ENCODE results near the gene AP2B1. TPM values are rescaled to one million over a fixed set of nuclear protein-coding genes. Genes with fewer than 3 reads are reported as not detected.
A peak's percentile ranks its signal among the peaks of the same experiment; 100 is the strongest.

The AP2B1 gene
- total and polyA plus RNA-seq, 4 donors: 8.7 to 55.6 (median 22.3) TPM

- no peak for TF ChIP-seq CTCF (IDR thresholded peaks at IDR 0.05; ENCODE audit: low read depth, low read length, missing input control)
- TF ChIP-seq GABPA (IDR thresholded peaks at IDR 0.05 in 1 of 2, conservative IDR thresholded peaks at IDR 0.05 in 1 of 2): no peak
- TF ChIP-seq FOXA1 (IDR thresholded peaks at IDR 0.05): peak; percentile 7
- no peak for TF ChIP-seq EGR1 (IDR thresholded peaks at IDR 0.05; ENCODE audit: low read depth in 2 of 2)
- no peak for TF ChIP-seq TAF1 (conservative IDR thresholded peaks at IDR 0.05)
- peak; percentile 64 for TF ChIP-seq YY1 (IDR thresholded peaks at IDR 0.05)
- peak; percentile 94 for TF ChIP-seq SP1 (IDR thresholded peaks at IDR 0.05)
Observed at GRCh38 chr17:35716897-35717465, 129.9 kb downstream of the AP2B1 start (continued).

- H3K9ac ChIP-seq (ENCODE audit: low read depth in 1 of 2, low read length in 2 of 2): no peak overlapping the region
- no peak overlapping the region for H3K4me3 ChIP-seq (ENCODE audit: low read depth in 1 of 3, low read length in 3 of 3)
- H3K27me3 ChIP-seq (ENCODE audit: control insufficient read depth in 4 of 4, insufficient read depth in 4 of 4, low read length in 3 of 4): no peaks in the 10 kb centered on the region
- WGBS: 48% methylated on average over 2 of the region's 2 CpGs
- H3K4me1 ChIP-seq (ENCODE audit: control insufficient read depth in 4 of 4, insufficient read depth in 4 of 4, low read length in 3 of 4): peaks cover 0 to 34% (median 28%) of the 10 kb centered on the region in 4 donors
- no peaks in the 10 kb centered on the region for H3K9me3 ChIP-seq (ENCODE audit: control insufficient read depth in 4 of 4, low read length in 3 of 4)
- TF ChIP-seq MAX (IDR thresholded peaks at IDR 0.05) (no peak), REST (IDR thresholded peaks at IDR 0.05) (no peak), FOXA2 (IDR thresholded peaks at IDR 0.05) (no peak), HNF4A (conservative IDR thresholded peaks at IDR 0.05) (no peak), NR2F2 (IDR thresholded peaks at IDR 0.05) (no peak), YY1 (IDR thresholded peaks at IDR 0.05) (no peak), JUND (IDR thresholded peaks at IDR 0.05) (no peak), RXRA (IDR thresholded peaks at IDR 0.05) (no peak), RAD21 (IDR thresholded peaks at IDR 0.05) (no peak), HNF4G (IDR thresholded peaks at IDR 0.05) (no peak)
- peaks cover 0 to 4% (median 2%) of the 10 kb centered on the region in 4 donors for H3K36me3 ChIP-seq (ENCODE audit: control insufficient read depth in 4 of 4, insufficient read depth in 3 of 4, low read depth in 1 of 4, low read length in 3 of 4)
- peak overlapping the region; percentile 26 to 52 for H3K27ac ChIP-seq (ENCODE audit: low read depth in 1 of 2, low read length in 2 of 2)
- no peak for DNase-seq (ENCODE audit: low spot score)
Observed at GRCh38 chr17:35717475-35717874, 130.4 kb downstream of the AP2B1 start.

GRCh38 chr17:35723735-35724134, 136.6 kb downstream of the AP2B1 start:
- Histone ChIP-seq H3K27me3 (ENCODE audit: control insufficient read depth in 4 of 4, insufficient read depth in 4 of 4, low read length in 3 of 4) (no peaks in the 10 kb centered on the region), H3K4me3 (ENCODE audit: low read depth in 1 of 3, low read length in 3 of 3) (no peak overlapping the region)
- no peak for TF ChIP-seq ZBTB33 (IDR thresholded peaks at IDR 0.05)
- no peak for TF ChIP-seq HNF4A (conservative IDR thresholded peaks at IDR 0.05)
- no peak for TF ChIP-seq NR2F2 (IDR thresholded peaks at IDR 0.05)
- no peak for TF ChIP-seq SP1 (IDR thresholded peaks at IDR 0.05)
- TF ChIP-seq REST (IDR thresholded peaks at IDR 0.05): no peak
- TF ChIP-seq FOXA1 (IDR thresholded peaks at IDR 0.05): no peak
- no peak for TF ChIP-seq RAD21 (IDR thresholded peaks at IDR 0.05)
- TF ChIP-seq EGR1 (IDR thresholded peaks at IDR 0.05; ENCODE audit: low read depth in 2 of 2): no peak
- no peak for TF ChIP-seq TAF1 (conservative IDR thresholded peaks at IDR 0.05)
- no peak for TF ChIP-seq HNF4G (IDR thresholded peaks at IDR 0.05)
- no peak for TF ChIP-seq YY1 (IDR thresholded peaks at IDR 0.05)

More at GRCh38 chr17:35723735-35724134, 136.6 kb downstream of the AP2B1 start:
- Histone ChIP-seq H3K36me3 (ENCODE audit: control insufficient read depth in 4 of 4, insufficient read depth in 3 of 4, low read depth in 1 of 4, low read length in 3 of 4) (peaks cover 0 to 24% (median 21%) of the 10 kb centered on the region in 4 donors), H3K27ac (ENCODE audit: low read depth in 1 of 2, low read length in 2 of 2) (no peak overlapping the region), H3K9me3 (ENCODE audit: control insufficient read depth in 4 of 4, low read length in 3 of 4) (no peaks in the 10 kb centered on the region), H3K9ac (ENCODE audit: low read depth in 1 of 2, low read length in 2 of 2) (no peak overlapping the region), H3K4me1 (ENCODE audit: control insufficient read depth in 4 of 4, insufficient read depth in 4 of 4, low read length in 3 of 4) (no peaks in the 10 kb centered on the region)
- no peak for DNase-seq (ENCODE audit: low spot score)
- 98% methylated on average over 2 of the region's 2 CpGs for WGBS

Measured in liver (tissue), 9 donors.